OCI-M1 (cell line): Measurements from ENCODE around the gene TFEB.

ENCODE experiments used
- DNase-seq: peaks from one replicate; lab custom pipeline; 2025; lab: John Stamatoyannopoulos, UW

TFEB gene

DNA sequence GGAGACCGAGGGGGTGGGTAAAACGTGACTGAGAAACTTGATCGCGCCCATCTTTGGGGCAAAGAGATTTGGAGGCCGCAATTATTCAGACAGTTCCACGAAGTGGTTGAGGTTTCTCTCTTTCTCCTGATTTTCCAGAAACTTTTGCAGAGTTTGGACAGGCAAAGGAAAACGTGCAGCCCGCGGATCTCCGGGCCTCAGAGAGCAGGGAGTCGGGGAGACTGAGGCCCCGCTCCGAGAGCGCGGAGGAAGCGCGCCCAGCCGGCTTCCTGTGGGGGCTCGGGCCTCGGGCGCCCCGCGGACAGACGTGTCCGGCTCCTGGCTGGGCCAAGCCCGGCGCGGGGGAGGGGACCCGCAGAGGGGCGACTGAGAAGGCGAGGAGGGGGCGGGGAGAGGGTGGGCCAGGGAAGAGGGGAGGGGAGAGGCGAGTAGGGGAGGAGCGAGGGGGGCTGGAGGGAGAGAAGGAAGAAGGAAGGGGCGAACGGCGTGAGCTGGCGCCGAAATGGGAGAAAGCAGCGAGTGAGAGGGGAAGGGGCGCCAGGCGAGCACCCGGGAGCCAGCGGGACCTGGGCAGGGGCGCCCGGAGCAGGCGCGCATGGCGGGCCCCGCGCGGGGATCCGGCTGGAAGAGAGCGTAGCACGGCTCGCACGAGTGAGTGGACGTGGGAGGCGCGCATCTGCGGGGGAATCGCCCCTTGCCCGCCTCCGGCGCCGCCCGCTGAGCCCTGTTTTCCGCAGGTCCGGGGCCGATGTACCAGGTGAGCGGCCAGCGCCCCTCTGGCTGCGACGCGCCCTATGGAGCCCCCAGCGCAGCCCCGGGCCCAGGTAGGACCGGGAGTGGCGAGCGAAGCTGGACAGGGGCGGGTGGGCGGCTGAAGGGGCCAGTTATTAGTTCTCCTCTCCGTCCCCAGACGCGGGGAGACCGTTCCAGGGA, 97.1 kb downstream of the TFEB start, which contains the start of gene MDFI:
TSS of gene MDFI (plus strand) at position 467 of the 933 bp plus-strand sequence. CDS start at position 749, 282 bp downstream.
- DNase-seq = no peak

GRCh38 chr6:41637194-41638001, 98.0 kb downstream of the TFEB start:
- DNase-seq = no peak

- DNase-seq = no peak
These were observed 98.6 kb downstream of the TFEB start for GRCh38 chr6:41636833-41637193.

GRCh38 chr6:41635365-41635764, 100.0 kb downstream of the TFEB start:
- DNase-seq = no peak

GRCh38 chr6:41634657-41635056, 100.8 kb downstream of the TFEB start:
- DNase-seq = peak; percentile 40
